ENCODE measurements around the gene MYO6.
"Not testable (repeated sequence)": the region's sequence is repeated elsewhere in the genome, so short reads cannot be mapped to it uniquely, and the experiment has no call there.

DNA sequence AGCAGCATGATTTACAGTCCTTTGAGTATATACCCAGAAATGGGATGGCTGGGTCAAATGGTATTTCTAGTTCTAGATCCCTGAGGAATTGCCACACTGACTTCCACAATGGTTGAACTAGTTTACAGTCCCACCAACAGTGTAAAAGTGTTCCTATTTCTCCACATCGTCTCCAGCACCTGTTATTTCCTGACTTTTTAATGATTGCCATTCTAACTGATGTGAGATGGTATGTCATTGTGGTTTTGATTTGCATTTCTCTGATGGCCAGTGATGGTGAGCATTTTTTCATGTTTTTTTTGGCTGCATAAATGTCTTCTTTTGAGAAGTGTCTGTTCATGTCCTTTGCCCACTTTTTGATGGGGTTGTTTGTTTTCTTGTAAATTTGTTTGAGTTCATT is 151.2 kb downstream of the MYO6 start:
- TF ChIP-seq, protein P1, sequence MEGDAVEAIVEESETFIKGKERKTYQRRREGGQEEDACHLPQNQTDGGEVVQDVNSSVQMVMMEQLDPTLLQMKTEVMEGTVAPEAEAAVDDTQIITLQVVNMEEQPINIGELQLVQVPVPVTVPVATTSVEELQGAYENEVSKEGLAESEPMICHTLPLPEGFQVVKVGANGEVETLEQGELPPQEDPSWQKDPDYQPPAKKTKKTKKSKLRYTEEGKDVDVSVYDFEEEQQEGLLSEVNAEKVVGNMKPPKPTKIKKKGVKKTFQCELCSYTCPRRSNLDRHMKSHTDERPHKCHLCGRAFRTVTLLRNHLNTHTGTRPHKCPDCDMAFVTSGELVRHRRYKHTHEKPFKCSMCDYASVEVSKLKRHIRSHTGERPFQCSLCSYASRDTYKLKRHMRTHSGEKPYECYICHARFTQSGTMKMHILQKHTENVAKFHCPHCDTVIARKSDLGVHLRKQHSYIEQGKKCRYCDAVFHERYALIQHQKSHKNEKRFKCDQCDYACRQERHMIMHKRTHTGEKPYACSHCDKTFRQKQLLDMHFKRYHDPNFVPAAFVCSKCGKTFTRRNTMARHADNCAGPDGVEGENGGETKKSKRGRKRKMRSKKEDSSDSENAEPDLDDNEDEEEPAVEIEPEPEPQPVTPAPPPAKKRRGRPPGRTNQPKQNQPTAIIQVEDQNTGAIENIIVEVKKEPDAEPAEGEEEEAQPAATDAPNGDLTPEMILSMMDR (IDR thresholded peaks at IDR 0.05; ENCODE audit: low read length) = not testable (repeated sequence)
- not testable (repeated sequence) for TF ChIP-seq EZH2 (IDR thresholded peaks at IDR 0.05; ENCODE audit: borderline replicate concordance, low read length)

Data from OCI-LY1 (cell line).